HEK293T (cell line): ENCODE data around the gene CCKAR.

ENCODE experiments used
- ARNT ChIP-seq: fragments of 450-650 bp; IDR thresholded peaks from 2 replicates; pipeline ENCODE4 v1.6.1; 2017; ENCODE audit warnings: mild to moderate bottlenecking
- BHLHE40 ChIP-seq: fragments of 450-650 bp; IDR thresholded peaks from 2 replicates; pipeline ENCODE4 v1.6.1; 2016; ENCODE audit warnings: mild to moderate bottlenecking, moderate library complexity, borderline replicate concordance
- CTBP1 ChIP-seq: fragments of 450-650 bp; IDR thresholded peaks from 2 replicates; pipeline ENCODE4 v1.6.1; 2016; ENCODE audit warnings: borderline replicate concordance
- ELF4 ChIP-seq: fragments of 450-650 bp; IDR thresholded peaks from 2 replicates; pipeline ENCODE4 v1.6.1; 2017; ENCODE audit warnings: antibody characterized with exemption
- FOXM1 ChIP-seq: fragments of 450-650 bp; IDR thresholded peaks from 2 replicates; pipeline ENCODE4 v1.6.1; 2017; ENCODE audit warnings: mild to moderate bottlenecking, borderline replicate concordance
- HDGF ChIP-seq: fragments of 450-650 bp; IDR thresholded peaks from 2 replicates; pipeline ENCODE4 v1.6.1; 2017; ENCODE audit warnings: antibody characterized with exemption, borderline replicate concordance
- L3MBTL2 ChIP-seq: fragments of 450-650 bp; conservative IDR thresholded peaks from 2 replicates; pipeline ENCODE4 v1.6.1; 2016; ENCODE audit warnings: mild to moderate bottlenecking
- SP1 ChIP-seq: fragments of 450-650 bp; IDR thresholded peaks from 2 replicates; pipeline ENCODE4 v1.6.1; 2017
- SUZ12 ChIP-seq: fragments of 450-650 bp; IDR thresholded peaks from 2 replicates; pipeline ENCODE4 v1.6.1; 2016; ENCODE audit warnings: mild to moderate bottlenecking
- TARDBP ChIP-seq: fragments of 450-650 bp; IDR thresholded peaks from 2 replicates; pipeline ENCODE4 v1.6.1; 2016
- ZNF384 ChIP-seq: fragments of 450-650 bp; IDR thresholded peaks from 2 replicates; pipeline ENCODE4 v1.6.1; 2016

DNA sequence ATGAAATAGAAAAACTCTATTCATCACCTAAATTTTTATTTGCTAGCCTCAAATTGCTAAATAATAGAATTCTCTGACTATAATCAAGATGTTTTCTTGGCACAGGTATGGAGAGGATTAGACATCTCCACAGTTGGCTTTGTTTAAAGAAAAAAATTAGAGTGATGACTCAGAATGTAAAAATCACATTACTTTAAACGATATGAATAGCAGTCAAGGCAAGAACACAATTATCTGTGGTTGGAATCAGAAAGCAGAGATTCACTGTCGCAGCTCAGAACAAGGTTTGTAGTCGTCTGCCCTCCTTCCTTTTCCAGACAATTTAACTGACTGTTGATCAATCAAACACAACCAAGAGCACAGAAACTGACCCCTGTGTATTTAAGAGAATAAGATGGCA lies 32.2 kb upstream of the CCKAR start:
- TF ChIP-seq SUZ12, result no peak
- TF ChIP-seq SP1, result no peak
- TF ChIP-seq L3MBTL2, result no peak
- no peak for TF ChIP-seq HDGF
- no peak for TF ChIP-seq FOXM1
- TF ChIP-seq TARDBP, result no peak
- no peak for TF ChIP-seq BHLHE40
- no peak for TF ChIP-seq ZNF384
- no peak for TF ChIP-seq ARNT
- TF ChIP-seq CTBP1, result no peak
- no peak for TF ChIP-seq ELF4
